H9 (cell line): ENCODE data around the gene TANC2. TPM values are rescaled to one million over a fixed set of nuclear protein-coding genes. Genes with fewer than 3 reads are reported as not detected.

Experiments
- DNase-seq: peaks from one replicate; pipeline ENCODE4 v3.0.0-alpha.2; 2017
- H2AFZ ChIP-seq: one replicate; pipeline ENCODE4 v1.6.1; 2013; ENCODE audit warnings: mild to moderate bottlenecking, low read length, control low read depth, moderate library complexity
- H2AK5ac ChIP-seq: 2 replicates; pipeline ENCODE4 v1.6.1; 2013; ENCODE audit warnings: low read length, control low read depth, mixed read lengths; ENCODE audit not compliant: insufficient read length
- H2BK120ac ChIP-seq: one replicate; pipeline ENCODE4 v1.6.1; 2013; ENCODE audit warnings: low read depth, mild to moderate bottlenecking, low read length, control low read depth, inconsistent platforms; ENCODE audit not compliant: poor library complexity, severe bottlenecking
- H2BK12ac ChIP-seq: 2 replicates; pipeline ENCODE4 v1.6.1; 2013; ENCODE audit warnings: low read length, control low read depth, mixed read lengths, low read depth; ENCODE audit not compliant: insufficient read length
- H2BK15ac ChIP-seq: 2 replicates; pipeline ENCODE4 v1.6.1; 2013; ENCODE audit warnings: low read depth, low read length, control low read depth
- H2BK20ac ChIP-seq: one replicate; pipeline ENCODE4 v1.6.1; 2013; ENCODE audit warnings: low read depth, mild to moderate bottlenecking, low read length, control low read depth, inconsistent platforms; ENCODE audit not compliant: poor library complexity, severe bottlenecking
- H2BK5ac ChIP-seq: 2 replicates; pipeline ENCODE4 v1.6.1; 2013; ENCODE audit warnings: low read length, control low read depth, mixed read lengths; ENCODE audit not compliant: insufficient read length
- H3K14ac ChIP-seq: 2 replicates; pipeline ENCODE4 v1.6.1; 2013; ENCODE audit warnings: low read length, control low read depth; ENCODE audit not compliant: insufficient read depth
- H3K18ac ChIP-seq: 2 replicates; pipeline ENCODE4 v1.6.1; 2013; ENCODE audit warnings: low read depth, mild to moderate bottlenecking, mixed read lengths, low read length, control low read depth; ENCODE audit not compliant: insufficient read length
- H3K23ac ChIP-seq: 2 replicates; pipeline ENCODE4 v1.6.1; 2013; ENCODE audit warnings: low read length, control low read depth, mixed read lengths, low read depth; ENCODE audit not compliant: insufficient read length
- H3K23me2 ChIP-seq: 2 replicates; pipeline ENCODE4 v1.6.1; 2013; ENCODE audit warnings: low read depth, mild to moderate bottlenecking, mixed read lengths, low read length, control low read depth; ENCODE audit not compliant: insufficient read length, poor library complexity, severe bottlenecking
- H3K27ac ChIP-seq: 2 replicates; pipeline ENCODE4 v1.5.1; 2013; ENCODE audit warnings: low read length, control low read depth, mixed read lengths, low read depth; ENCODE audit not compliant: insufficient read length
- H3K27me3 ChIP-seq: 2 replicates; pipeline ENCODE4 v1.6.1; 2013; ENCODE audit warnings: low read length, control low read depth, inconsistent platforms; ENCODE audit not compliant: insufficient read depth
- H3K4ac ChIP-seq: 2 replicates; pipeline ENCODE4 v1.6.1; 2013; ENCODE audit warnings: low read depth, mild to moderate bottlenecking, control low read depth, inconsistent platforms, low read length, moderate library complexity
- H3K4me1 ChIP-seq: 2 replicates; pipeline ENCODE4 v1.6.1; 2013; ENCODE audit warnings: low read length, control low read depth, inconsistent platforms; ENCODE audit not compliant: insufficient read depth
- H3K4me2 ChIP-seq: 2 replicates; pipeline ENCODE4 v1.6.1; 2013; ENCODE audit warnings: low read length, control low read depth, mixed read lengths; ENCODE audit not compliant: insufficient read length, insufficient read depth
- H3K56ac ChIP-seq: 2 replicates; pipeline ENCODE4 v1.6.1; 2013; ENCODE audit warnings: low read depth, mild to moderate bottlenecking, mixed read lengths, low read length, control low read depth; ENCODE audit not compliant: insufficient read length
- H3K79me1 ChIP-seq: 2 replicates; pipeline ENCODE4 v1.6.1; 2013; ENCODE audit warnings: low read depth, mild to moderate bottlenecking, moderate library complexity, low read length, control low read depth, inconsistent platforms; ENCODE audit not compliant: insufficient read depth, poor library complexity, severe bottlenecking
- H3K79me2 ChIP-seq: 2 replicates; pipeline ENCODE4 v1.6.1; 2013; ENCODE audit warnings: low read length, control low read depth, inconsistent platforms; ENCODE audit not compliant: insufficient read depth
- H3K9ac ChIP-seq: 2 replicates; pipeline ENCODE4 v1.6.1; 2013; ENCODE audit warnings: low read length, control low read depth, mixed read lengths; ENCODE audit not compliant: insufficient read length; ENCODE audit errors: extremely low read depth
- H3K9me3 ChIP-seq: one replicate; pipeline ENCODE4 v1.6.1; 2013; ENCODE audit warnings: low read depth, low read length, inconsistent platforms; ENCODE audit not compliant: control insufficient read depth
- H3T11ph ChIP-seq: one replicate; pipeline ENCODE4 v1.6.1; 2013; ENCODE audit warnings: mild to moderate bottlenecking, low read length, control low read depth, inconsistent platforms
- H4K20me1 ChIP-seq: one replicate; pipeline ENCODE4 v1.6.1; 2013; ENCODE audit not compliant: control insufficient read depth, insufficient read length, insufficient read depth
- H4K5ac ChIP-seq: 2 replicates; pipeline ENCODE4 v1.6.1; 2013; ENCODE audit warnings: low read depth, mild to moderate bottlenecking, mixed read lengths, low read length, control low read depth; ENCODE audit not compliant: insufficient read length
- H4K8ac ChIP-seq: replicated peaks from 2 replicates; pipeline ENCODE4 v1.6.1; 2013; ENCODE audit warnings: low read length, control low read depth, mixed read lengths, low read depth; ENCODE audit not compliant: insufficient read length
- H4K91ac ChIP-seq: 2 replicates; pipeline ENCODE4 v1.6.1; 2013; ENCODE audit warnings: low read depth, mild to moderate bottlenecking, moderate library complexity, mixed read lengths, low read length, control low read depth; ENCODE audit not compliant: insufficient read length
- H3K27ac Mint-ChIP-seq, 3 experiments: 2 replicates in 2 of 3; 3 replicates in 1 of 3; pipeline ENCODE4 v1.8.0; 2020 to 2021; ENCODE audit warnings: mixed read lengths in 3 of 3, mild to moderate bottlenecking in 1 of 3, moderate library complexity in 1 of 3
- H3K27me3 Mint-ChIP-seq: 2 replicates; pipeline ENCODE4 v1.8.0; 2021; ENCODE audit warnings: low read depth, mild to moderate bottlenecking, moderate library complexity, mixed read lengths
- H3K36me3 Mint-ChIP-seq, 3 experiments: 2 replicates in 2 of 3; 3 replicates in 1 of 3; pipeline ENCODE4 v1.8.0; 2020 to 2021; ENCODE audit warnings: low read depth in 3 of 3, mixed read lengths in 3 of 3; ENCODE audit not compliant: insufficient read depth in 1 of 3
- H3K4me1 Mint-ChIP-seq, 2 experiments: 2 replicates each; pipeline ENCODE4 v1.8.0; 2020; ENCODE audit warnings: mixed read lengths in 2 of 2
- H3K4me3 Mint-ChIP-seq, 2 experiments: 2 replicates in 1 of 2; 3 replicates in 1 of 2; pipeline ENCODE4 v1.8.0; 2020 to 2021; ENCODE audit warnings: mild to moderate bottlenecking in 2 of 2, mixed read lengths in 2 of 2, moderate library complexity in 1 of 2
- H3K9me3 Mint-ChIP-seq, 2 experiments: 2 replicates in 1 of 2; 3 replicates in 1 of 2; pipeline ENCODE4 v1.8.0; 2020; ENCODE audit warnings: mild to moderate bottlenecking in 2 of 2, mixed read lengths in 2 of 2, moderate library complexity in 1 of 2
- whole genome bisulfite sequencing: extraction: QIAGEN DNeasy Blood & Tissue Kit; methylation state at CpG from one replicate; pipeline ENCODE4 v1.1.7; 2013; ENCODE audit warnings: missing lambda C conversion rate, low lambda C conversion rate, mixed read lengths; ENCODE audit not compliant: insufficient read length; ENCODE audit errors: extremely low coverage; 5-methylcytosine and 5-hydroxymethylcytosine counted together
- total RNA-seq: library from RNA; stranded (reverse); gene quantifications from 2 replicates; pipeline ENCODE4 v1.2.1, GENCODE V29; 2021
- TF ChIP-seq, protein P1 (sequence below): fragments of 200-600 bp; sonication (generic); conservative IDR thresholded peaks from 3 replicates; pipeline ENCODE4 v1.8.0; 2021; ENCODE audit warnings: antibody characterized with exemption, mild to moderate bottlenecking

The TANC2 gene
- total RNA-seq, 1 experiment from 2014 or later, result 7.3 TPM

DNA sequence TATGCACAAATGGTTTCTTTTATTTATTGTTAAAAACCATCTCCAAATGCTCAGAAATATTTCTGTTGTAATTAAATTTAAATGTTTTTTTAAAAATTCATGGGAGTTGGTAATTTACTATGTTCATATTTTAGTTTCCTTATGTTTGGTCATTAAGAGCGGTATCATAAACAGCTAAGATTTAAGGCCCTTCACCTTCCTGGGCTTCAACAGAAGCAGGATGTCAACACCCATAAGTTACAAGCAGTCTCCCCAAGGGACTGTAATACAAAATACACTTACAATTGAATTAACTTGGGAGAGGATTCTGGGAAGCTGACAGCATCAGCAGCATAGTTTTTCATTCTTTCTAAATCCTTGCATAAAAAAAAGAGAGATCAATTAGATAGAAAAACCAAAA lies 30.9 kb upstream of the TANC2 start:
- no peaks in the 10 kb centered on the region for H3K79me2 ChIP-seq
- no peak overlapping the region for H2BK5ac ChIP-seq
- H3K4me1 ChIP-seq, result no peaks in the 10 kb centered on the region
- no peak overlapping the region for H3K27ac ChIP-seq
- no peak overlapping the region for H3K56ac ChIP-seq
- no peak overlapping the region for H4K5ac ChIP-seq
- no peaks in the 10 kb centered on the region for H3K27me3 ChIP-seq
- H2AK5ac ChIP-seq, result no peak overlapping the region
- H2BK120ac ChIP-seq, result no peak overlapping the region
- H3K23ac ChIP-seq, result no peak overlapping the region
- no peaks in the 10 kb centered on the region for H3K9me3 ChIP-seq
- H2BK12ac ChIP-seq, result no peak overlapping the region
- Mint-ChIP-seq H3K4me3 (no peak overlapping the region), H3K4me1 (peaks cover 3% of the 10 kb centered on the region in 2 experiments; a peak in 3 of 4 replicates), H3K9me3 (peaks cover 0 to 4% of the 10 kb centered on the region in 2 experiments; a peak in 1 of 5 replicates), H3K27me3 (no peaks in the 10 kb centered on the region; the same call in 1 of the 2 replicates), H3K27ac (no peak overlapping the region), H3K36me3 (no peaks in the 10 kb centered on the region)
- H3K4ac ChIP-seq, result no peak overlapping the region
- no peak for DNase-seq
- H4K20me1 ChIP-seq, result no peaks in the 10 kb centered on the region
- no CpG with 5 or more reads among the region's 1 CpG for WGBS
- H3K4me2 ChIP-seq, result no peak overlapping the region
- H3K79me1 ChIP-seq, result no peaks in the 10 kb centered on the region
- TF ChIP-seq, protein P1, sequence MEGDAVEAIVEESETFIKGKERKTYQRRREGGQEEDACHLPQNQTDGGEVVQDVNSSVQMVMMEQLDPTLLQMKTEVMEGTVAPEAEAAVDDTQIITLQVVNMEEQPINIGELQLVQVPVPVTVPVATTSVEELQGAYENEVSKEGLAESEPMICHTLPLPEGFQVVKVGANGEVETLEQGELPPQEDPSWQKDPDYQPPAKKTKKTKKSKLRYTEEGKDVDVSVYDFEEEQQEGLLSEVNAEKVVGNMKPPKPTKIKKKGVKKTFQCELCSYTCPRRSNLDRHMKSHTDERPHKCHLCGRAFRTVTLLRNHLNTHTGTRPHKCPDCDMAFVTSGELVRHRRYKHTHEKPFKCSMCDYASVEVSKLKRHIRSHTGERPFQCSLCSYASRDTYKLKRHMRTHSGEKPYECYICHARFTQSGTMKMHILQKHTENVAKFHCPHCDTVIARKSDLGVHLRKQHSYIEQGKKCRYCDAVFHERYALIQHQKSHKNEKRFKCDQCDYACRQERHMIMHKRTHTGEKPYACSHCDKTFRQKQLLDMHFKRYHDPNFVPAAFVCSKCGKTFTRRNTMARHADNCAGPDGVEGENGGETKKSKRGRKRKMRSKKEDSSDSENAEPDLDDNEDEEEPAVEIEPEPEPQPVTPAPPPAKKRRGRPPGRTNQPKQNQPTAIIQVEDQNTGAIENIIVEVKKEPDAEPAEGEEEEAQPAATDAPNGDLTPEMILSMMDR, result no peak
- no peak overlapping the region for H3T11ph ChIP-seq
- no peak overlapping the region for H3K9ac ChIP-seq
- H2AFZ ChIP-seq, result no peak overlapping the region
- H4K91ac ChIP-seq, result no peak overlapping the region
- H3K18ac ChIP-seq, result no peak overlapping the region
- no peak overlapping the region for H2BK20ac ChIP-seq
- H4K8ac ChIP-seq, result no peak overlapping the region
- no peak overlapping the region for H2BK15ac ChIP-seq
- H3K23me2 ChIP-seq, result no peaks in the 10 kb centered on the region
- H3K14ac ChIP-seq, result no peak overlapping the region
